ENCODE results near the gene CELF1. TPM values are rescaled to one million over a fixed set of nuclear protein-coding genes. Genes with fewer than 3 reads are reported as not detected.
A peak's percentile ranks its signal among the peaks of the same experiment; 100 is the strongest.
"Not testable (repeated sequence)": the region's sequence is repeated elsewhere in the genome, so short reads cannot be mapped to it uniquely, and the experiment has no call there.

The CELF1 gene
- total RNA-seq, 1 experiment from 2014 or later = 157 TPM

DNA sequence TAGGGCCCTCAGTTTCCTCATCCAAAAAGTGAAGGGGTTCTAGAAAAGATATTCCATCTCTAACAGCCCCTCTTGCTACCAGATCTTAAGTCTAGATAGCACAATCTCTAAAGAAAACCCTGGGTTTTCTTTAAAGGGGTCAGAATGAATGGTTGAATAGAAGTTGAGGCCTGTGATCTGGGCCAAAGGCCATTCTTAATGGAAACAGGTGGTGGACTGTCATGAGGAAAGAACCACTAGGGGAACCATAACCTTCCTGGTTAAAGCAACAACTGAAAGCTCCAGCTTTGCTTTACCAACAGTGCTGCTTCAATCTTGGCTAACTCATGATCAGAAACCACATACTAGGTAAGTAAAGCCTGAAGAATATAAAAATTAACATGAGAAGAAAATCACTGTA, 1.8 kb downstream of the CELF1 start:
- Mint-ChIP-seq H3K4me3 (ENCODE audit: low read depth, unreplicated experiment) (peak overlapping the region; percentile 90), H3K9me3 (ENCODE audit: low read depth, unreplicated experiment) (no peaks in the 10 kb centered on the region), H3K36me3 (ENCODE audit: insufficient read depth, unreplicated experiment) (peaks cover 54% of the 10 kb centered on the region), H3K27ac (ENCODE audit: unreplicated experiment) (peak overlapping the region; percentile 70), H3K4me1 (ENCODE audit: low read depth, unreplicated experiment) (peaks cover 22% of the 10 kb centered on the region), H3K27me3 (ENCODE audit: unreplicated experiment) (no peaks in the 10 kb centered on the region)
- intact Hi-C loops (cut with micrococcal nuclease; ENCODE audit: unreplicated experiment) = loop anchor here (5.0 kb wide), 1 partner anchor 44 kb away; no protein-coding TSS in a partner anchor
- TF ChIP-seq, protein P1, sequence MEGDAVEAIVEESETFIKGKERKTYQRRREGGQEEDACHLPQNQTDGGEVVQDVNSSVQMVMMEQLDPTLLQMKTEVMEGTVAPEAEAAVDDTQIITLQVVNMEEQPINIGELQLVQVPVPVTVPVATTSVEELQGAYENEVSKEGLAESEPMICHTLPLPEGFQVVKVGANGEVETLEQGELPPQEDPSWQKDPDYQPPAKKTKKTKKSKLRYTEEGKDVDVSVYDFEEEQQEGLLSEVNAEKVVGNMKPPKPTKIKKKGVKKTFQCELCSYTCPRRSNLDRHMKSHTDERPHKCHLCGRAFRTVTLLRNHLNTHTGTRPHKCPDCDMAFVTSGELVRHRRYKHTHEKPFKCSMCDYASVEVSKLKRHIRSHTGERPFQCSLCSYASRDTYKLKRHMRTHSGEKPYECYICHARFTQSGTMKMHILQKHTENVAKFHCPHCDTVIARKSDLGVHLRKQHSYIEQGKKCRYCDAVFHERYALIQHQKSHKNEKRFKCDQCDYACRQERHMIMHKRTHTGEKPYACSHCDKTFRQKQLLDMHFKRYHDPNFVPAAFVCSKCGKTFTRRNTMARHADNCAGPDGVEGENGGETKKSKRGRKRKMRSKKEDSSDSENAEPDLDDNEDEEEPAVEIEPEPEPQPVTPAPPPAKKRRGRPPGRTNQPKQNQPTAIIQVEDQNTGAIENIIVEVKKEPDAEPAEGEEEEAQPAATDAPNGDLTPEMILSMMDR (IDR thresholded peaks at IDR 0.05; ENCODE audit: unreplicated experiment) = peak; percentile 19
- no TSS peak for BruUV-seq (replicated peaks)
- DNase-seq = no peak
- CTCF ChIA-PET = interaction anchor here (1.7 kb wide), 1 partner anchor 42 kb away, joined by 5 read pairs; no protein-coding TSS in a partner anchor

DNA sequence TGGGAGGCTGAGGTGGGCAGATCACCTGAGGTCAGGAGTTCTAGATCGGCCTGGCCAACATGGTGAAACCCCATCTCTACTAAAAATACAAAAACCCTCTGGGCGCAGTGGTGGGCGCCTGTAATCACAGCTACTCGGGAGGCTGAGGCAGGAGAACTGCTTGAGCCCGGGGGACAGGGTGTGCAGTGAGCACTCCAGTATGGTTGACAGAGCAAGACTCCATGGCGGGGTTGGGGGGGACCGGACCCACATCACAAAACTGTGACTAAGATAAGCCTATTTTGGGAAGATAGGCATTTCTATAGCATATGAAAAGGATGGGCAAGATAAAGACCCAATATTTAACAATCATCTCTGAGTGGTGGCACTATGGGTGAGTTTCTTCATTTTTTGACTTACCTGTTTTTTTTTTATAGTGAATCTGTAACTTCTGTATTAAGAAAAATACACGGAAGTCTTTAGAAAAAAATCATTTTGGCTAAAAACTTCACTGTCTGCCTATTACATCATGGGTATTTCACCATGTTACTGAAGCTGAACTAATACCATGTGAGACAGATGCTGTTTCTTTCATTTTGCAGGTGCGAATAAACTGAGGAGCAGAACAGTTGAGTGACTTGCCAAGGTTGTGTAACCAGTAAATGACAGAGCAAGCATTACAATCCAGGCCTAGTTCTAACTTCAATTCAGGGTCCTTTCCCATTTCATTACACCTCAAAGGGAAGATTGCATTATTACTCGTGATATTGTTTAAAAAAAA, 2.5 kb downstream of the CELF1 start:
- TF ChIP-seq, protein P1 (IDR thresholded peaks at IDR 0.05; ENCODE audit: unreplicated experiment) = no peak
- peak overlapping the region; percentile 90 for H3K4me3 Mint-ChIP-seq (ENCODE audit: low read depth, unreplicated experiment)
- H3K27me3 Mint-ChIP-seq (ENCODE audit: unreplicated experiment) = no peaks in the 10 kb centered on the region
- no peaks in the 10 kb centered on the region for H3K9me3 Mint-ChIP-seq (ENCODE audit: low read depth, unreplicated experiment)
- peaks cover 54% of the 10 kb centered on the region for H3K36me3 Mint-ChIP-seq (ENCODE audit: insufficient read depth, unreplicated experiment)
- H3K4me1 Mint-ChIP-seq (ENCODE audit: low read depth, unreplicated experiment) = peaks cover 22% of the 10 kb centered on the region
- DNase-seq = no peak
- intact Hi-C loops (cut with micrococcal nuclease; ENCODE audit: unreplicated experiment) = loop anchor here (5.0 kb wide), 1 partner anchor 43 kb away; no protein-coding TSS in a partner anchor
- CTCF ChIA-PET = interaction anchor here (1.7 kb wide), 1 partner anchor 41 kb away, joined by 5 read pairs; no protein-coding TSS in a partner anchor
- BruUV-seq (replicated peaks) = no TSS peak
- peak overlapping the region; percentile 70 for H3K27ac Mint-ChIP-seq (ENCODE audit: unreplicated experiment)

DNA sequence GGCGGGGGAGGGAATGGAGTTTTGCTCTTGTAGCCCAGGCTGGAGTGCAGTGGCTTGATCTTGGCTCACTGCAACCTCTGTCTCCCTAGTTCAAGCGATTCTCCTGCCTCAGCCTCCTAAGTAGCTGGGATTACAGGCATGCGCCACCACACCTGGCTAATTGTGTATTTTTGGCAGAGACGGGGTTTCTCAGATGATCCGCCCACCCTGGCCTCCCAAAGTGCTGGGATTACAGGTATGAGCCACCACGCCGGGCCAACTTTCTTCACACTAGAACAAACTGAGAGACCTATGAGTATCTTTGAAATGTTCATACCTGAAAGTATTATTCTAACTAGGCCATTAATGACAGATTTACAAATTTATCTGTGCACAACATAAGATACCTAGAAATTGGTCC, 6.7 kb downstream of the CELF1 start:
- H3K27me3 Mint-ChIP-seq (ENCODE audit: unreplicated experiment); H3K9me3 Mint-ChIP-seq (ENCODE audit: low read depth, unreplicated experiment); intact Hi-C loops (cut with micrococcal nuclease; ENCODE audit: unreplicated experiment); DNase-seq; H3K27ac Mint-ChIP-seq (ENCODE audit: unreplicated experiment); H3K4me3 Mint-ChIP-seq (ENCODE audit: low read depth, unreplicated experiment); BruUV-seq (replicated peaks): not testable (repeated sequence)
- Mint-ChIP-seq H3K36me3 (ENCODE audit: insufficient read depth, unreplicated experiment) (peaks cover 41% of the 10 kb centered on the region), H3K4me1 (ENCODE audit: low read depth, unreplicated experiment) (peaks cover 20% of the 10 kb centered on the region)
- CTCF ChIA-PET = interaction anchor here (0.6 kb wide), 1 partner anchor 18 kb away, joined by 3 read pairs; no protein-coding TSS in a partner anchor

DNA sequence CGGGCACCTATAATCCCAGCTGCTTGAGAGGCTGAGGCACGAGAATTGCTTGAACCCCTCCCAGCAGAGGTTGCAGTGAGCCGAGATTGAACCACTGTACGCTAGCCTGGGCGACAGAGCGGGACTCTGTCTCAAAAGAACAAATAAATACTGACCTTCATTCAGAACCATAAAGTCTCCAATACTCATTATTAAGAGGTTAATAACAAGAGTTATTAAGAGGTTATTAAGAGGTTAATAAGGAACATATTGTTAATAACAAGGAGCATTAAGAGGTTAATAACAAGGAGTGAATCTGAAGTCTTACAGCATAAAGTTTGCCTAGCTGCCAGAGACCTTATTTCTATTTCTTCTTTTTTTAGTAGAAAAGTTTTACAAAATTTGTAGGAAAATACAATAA, 7.6 kb downstream of the CELF1 start:
- Mint-ChIP-seq H3K9me3 (ENCODE audit: low read depth, unreplicated experiment) (no peaks in the 10 kb centered on the region), H3K4me3 (ENCODE audit: low read depth, unreplicated experiment) (no peak overlapping the region), H3K27me3 (ENCODE audit: unreplicated experiment) (no peaks in the 10 kb centered on the region), H3K4me1 (ENCODE audit: low read depth, unreplicated experiment) (peaks cover 20% of the 10 kb centered on the region), H3K36me3 (ENCODE audit: insufficient read depth, unreplicated experiment) (peaks cover 31% of the 10 kb centered on the region), H3K27ac (ENCODE audit: unreplicated experiment) (no peak overlapping the region)
- CTCF ChIA-PET = interaction anchor here (0.6 kb wide), 1 partner anchor 37 kb away, joined by 3 read pairs; no protein-coding TSS in a partner anchor
- no TSS peak for BruUV-seq (replicated peaks)
- intact Hi-C loops (cut with micrococcal nuclease; ENCODE audit: unreplicated experiment) = no loop called here
- DNase-seq = no peak
- TF ChIP-seq, protein P1 (IDR thresholded peaks at IDR 0.05; ENCODE audit: unreplicated experiment) = no peak

DNA sequence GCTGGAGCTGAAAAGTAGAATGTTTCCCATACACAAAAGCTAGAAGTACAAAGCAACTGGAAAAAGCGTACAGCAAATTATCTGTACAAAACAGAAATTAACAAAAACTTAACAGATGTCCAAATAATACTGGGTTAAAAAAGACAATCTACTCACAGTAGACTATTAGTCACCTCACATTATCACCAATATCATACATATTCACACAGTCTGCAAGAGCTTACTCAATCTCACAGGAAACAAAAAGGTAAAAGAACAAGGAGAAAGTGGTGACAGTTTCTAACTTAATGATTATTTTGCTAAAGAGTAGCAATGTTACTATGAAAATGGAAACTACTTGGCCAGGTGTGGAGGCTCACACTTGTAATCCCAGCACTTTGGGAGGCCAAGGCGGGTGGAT, 11.9 kb downstream of the CELF1 start:
- TF ChIP-seq, protein P1 (IDR thresholded peaks at IDR 0.05; ENCODE audit: unreplicated experiment) = no peak
- H3K4me1 Mint-ChIP-seq (ENCODE audit: low read depth, unreplicated experiment) = peaks cover 30% of the 10 kb centered on the region
- peaks cover 12% of the 10 kb centered on the region for H3K36me3 Mint-ChIP-seq (ENCODE audit: insufficient read depth, unreplicated experiment)
- no peak for DNase-seq
- H3K9me3 Mint-ChIP-seq (ENCODE audit: low read depth, unreplicated experiment) = no peaks in the 10 kb centered on the region
- H3K27ac Mint-ChIP-seq (ENCODE audit: unreplicated experiment) = peak overlapping the region; percentile 47
- CTCF ChIA-PET = no interaction called here
- no TSS peak for BruUV-seq (replicated peaks)
- H3K27me3 Mint-ChIP-seq (ENCODE audit: unreplicated experiment) = no peaks in the 10 kb centered on the region
- H3K4me3 Mint-ChIP-seq (ENCODE audit: low read depth, unreplicated experiment) = no peak overlapping the region
- intact Hi-C loops (cut with micrococcal nuclease; ENCODE audit: unreplicated experiment) = no loop called here

All from Calu3 (cell line).